Sigmoid colon (tissue), 4 donors: ENCODE data around the gene ZMPSTE24.

ENCODE experiments used
- EP300 ChIP-seq, 4 donors: sonication (generic); formaldehyde crosslinking; IDR thresholded peaks; one replicate each; pipeline ENCODE4 v1.6.1; 2017; ENCODE audit warnings: antibody characterized with exemption in 4 of 4
- POLR2A ChIP-seq, 2 donors: fragments of 450-650 bp; IDR thresholded peaks; one replicate each; pipeline ENCODE4 v1.6.1; 2016; ENCODE audit warnings: antibody characterized with exemption in 2 of 2, mild to moderate bottlenecking in 2 of 2, moderate library complexity in 2 of 2
- TF ChIP-seq, protein P1 (sequence below), 4 experiments: fragments of 450-650 bp in 3 of 4; fragments of 200-600 bp in 1 of 4; IDR thresholded peaks; one replicate each; pipeline ENCODE4 v1.5.1; 2016 to 2019; ENCODE audit warnings: antibody characterized with exemption in 4 of 4, mild to moderate bottlenecking in 3 of 4, moderate library complexity in 2 of 4

DNA sequence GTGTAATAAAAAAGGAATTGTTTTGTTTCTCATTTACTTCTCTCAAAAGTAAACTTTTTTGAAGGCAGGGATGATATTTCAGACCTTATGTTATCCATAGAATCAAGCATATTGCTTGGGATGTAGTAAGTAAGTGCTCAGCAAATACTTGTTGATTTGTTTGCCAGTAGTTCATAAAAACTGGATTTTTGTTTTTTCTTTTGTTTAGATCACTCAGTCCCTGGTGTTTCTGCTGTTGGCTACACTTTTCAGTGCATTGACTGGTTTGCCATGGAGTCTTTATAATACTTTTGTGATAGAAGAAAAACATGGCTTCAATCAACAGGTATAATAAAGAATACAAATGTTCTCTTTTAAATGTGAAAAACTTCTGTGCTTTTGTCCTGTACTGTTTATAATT is 10.2 kb downstream of the ZMPSTE24 start:
- no peak for TF ChIP-seq POLR2A (IDR thresholded peaks at IDR 0.05)
- TF ChIP-seq, protein P1, sequence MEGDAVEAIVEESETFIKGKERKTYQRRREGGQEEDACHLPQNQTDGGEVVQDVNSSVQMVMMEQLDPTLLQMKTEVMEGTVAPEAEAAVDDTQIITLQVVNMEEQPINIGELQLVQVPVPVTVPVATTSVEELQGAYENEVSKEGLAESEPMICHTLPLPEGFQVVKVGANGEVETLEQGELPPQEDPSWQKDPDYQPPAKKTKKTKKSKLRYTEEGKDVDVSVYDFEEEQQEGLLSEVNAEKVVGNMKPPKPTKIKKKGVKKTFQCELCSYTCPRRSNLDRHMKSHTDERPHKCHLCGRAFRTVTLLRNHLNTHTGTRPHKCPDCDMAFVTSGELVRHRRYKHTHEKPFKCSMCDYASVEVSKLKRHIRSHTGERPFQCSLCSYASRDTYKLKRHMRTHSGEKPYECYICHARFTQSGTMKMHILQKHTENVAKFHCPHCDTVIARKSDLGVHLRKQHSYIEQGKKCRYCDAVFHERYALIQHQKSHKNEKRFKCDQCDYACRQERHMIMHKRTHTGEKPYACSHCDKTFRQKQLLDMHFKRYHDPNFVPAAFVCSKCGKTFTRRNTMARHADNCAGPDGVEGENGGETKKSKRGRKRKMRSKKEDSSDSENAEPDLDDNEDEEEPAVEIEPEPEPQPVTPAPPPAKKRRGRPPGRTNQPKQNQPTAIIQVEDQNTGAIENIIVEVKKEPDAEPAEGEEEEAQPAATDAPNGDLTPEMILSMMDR (IDR thresholded peaks at IDR 0.05): no peak
- no peak for TF ChIP-seq EP300 (IDR thresholded peaks at IDR 0.05)
